Measurements from ENCODE around the gene FOXP1. TPM values are rescaled to one million over a fixed set of nuclear protein-coding genes. Genes with fewer than 3 reads are reported as not detected.

FOXP1 gene
- total RNA-seq, 4 donors from 2014 or later: 49.8 to 157 (median 71.9) TPM

DNA sequence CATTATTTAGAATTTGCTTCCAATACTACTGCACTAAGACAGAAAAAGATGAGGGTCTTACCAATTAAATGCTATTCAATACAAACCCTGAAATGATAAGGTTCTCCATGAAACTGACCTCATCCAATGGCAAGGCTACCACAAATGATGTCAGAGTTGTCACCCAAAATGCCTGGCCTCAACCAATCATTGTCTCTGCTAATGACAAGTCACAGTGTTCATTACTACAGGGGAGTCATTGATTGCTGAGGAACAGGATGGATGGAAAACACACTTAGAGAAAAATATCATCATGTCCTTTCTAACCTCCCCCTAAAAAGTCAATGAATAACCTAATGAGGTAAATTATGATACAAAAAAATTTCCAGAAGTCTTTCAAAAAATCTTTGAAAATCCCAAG is 91.0 kb downstream of the FOXP1 start:
- Histone ChIP-seq H3K27ac (no peak overlapping the region), H3K4me3 (no peak overlapping the region), H3K27me3 (no peaks in the 10 kb centered on the region), H3K9me3 (peaks cover 6% of the 10 kb centered on the region), H3K36me3 (peaks cover 5% of the 10 kb centered on the region), H3K4me1 (peaks cover 21% of the 10 kb centered on the region)
- TF ChIP-seq POLR2A (IDR thresholded peaks at IDR 0.05) (no peak), POLR2AphosphoS5 (IDR thresholded peaks at IDR 0.05) (no peak), EP300 (IDR thresholded peaks at IDR 0.05) (no peak)
- TF ChIP-seq, protein P1, sequence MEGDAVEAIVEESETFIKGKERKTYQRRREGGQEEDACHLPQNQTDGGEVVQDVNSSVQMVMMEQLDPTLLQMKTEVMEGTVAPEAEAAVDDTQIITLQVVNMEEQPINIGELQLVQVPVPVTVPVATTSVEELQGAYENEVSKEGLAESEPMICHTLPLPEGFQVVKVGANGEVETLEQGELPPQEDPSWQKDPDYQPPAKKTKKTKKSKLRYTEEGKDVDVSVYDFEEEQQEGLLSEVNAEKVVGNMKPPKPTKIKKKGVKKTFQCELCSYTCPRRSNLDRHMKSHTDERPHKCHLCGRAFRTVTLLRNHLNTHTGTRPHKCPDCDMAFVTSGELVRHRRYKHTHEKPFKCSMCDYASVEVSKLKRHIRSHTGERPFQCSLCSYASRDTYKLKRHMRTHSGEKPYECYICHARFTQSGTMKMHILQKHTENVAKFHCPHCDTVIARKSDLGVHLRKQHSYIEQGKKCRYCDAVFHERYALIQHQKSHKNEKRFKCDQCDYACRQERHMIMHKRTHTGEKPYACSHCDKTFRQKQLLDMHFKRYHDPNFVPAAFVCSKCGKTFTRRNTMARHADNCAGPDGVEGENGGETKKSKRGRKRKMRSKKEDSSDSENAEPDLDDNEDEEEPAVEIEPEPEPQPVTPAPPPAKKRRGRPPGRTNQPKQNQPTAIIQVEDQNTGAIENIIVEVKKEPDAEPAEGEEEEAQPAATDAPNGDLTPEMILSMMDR (IDR thresholded peaks at IDR 0.05): no peak
- no peak for DNase-seq (ENCODE audit: low spot score in 2 of 2)

DNA sequence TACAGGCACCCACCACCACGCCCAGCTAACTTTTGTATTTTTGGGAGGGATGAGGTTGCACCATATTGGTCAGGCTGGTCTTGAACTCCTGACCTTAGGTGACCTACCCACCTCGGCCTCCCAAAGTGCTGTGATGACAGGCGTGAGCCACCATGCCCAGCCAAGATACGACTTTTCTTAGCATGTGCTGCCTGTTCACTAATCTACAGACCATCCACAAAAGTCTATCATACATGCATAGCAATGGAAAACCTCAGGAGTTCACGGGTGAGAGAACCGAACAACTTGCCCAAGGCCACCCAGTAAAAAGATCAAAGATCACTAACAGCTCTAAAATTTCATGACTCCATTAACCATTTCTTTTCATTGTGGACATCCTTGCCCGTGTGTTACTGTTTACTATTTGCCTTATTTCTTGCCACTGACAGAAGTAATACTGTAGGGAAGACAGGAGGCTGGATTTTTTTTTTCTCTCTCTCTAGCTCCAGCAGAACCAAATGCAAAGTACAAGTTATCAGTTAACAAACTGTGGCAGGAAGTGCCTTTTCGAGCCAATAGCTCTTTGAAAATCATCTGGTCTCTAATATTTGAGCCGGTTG is 92.3 kb downstream of the FOXP1 start:
- Histone ChIP-seq H3K27me3 (no peaks in the 10 kb centered on the region), H3K27ac (no peak overlapping the region), H3K36me3 (peaks cover 5% of the 10 kb centered on the region), H3K4me3 (no peak overlapping the region), H3K9me3 (peaks cover 6% of the 10 kb centered on the region), H3K4me1 (peaks cover 8% of the 10 kb centered on the region)
- TF ChIP-seq EP300 (IDR thresholded peaks at IDR 0.05): no peak
- TF ChIP-seq POLR2A (IDR thresholded peaks at IDR 0.05): no peak
- no peak for TF ChIP-seq POLR2AphosphoS5 (IDR thresholded peaks at IDR 0.05)
- TF ChIP-seq, protein P1 (IDR thresholded peaks at IDR 0.05): no peak
- no peak for DNase-seq (ENCODE audit: low spot score in 2 of 2)
- 95% methylated on average over 9 of the region's 9 CpGs for WGBS

DNA sequence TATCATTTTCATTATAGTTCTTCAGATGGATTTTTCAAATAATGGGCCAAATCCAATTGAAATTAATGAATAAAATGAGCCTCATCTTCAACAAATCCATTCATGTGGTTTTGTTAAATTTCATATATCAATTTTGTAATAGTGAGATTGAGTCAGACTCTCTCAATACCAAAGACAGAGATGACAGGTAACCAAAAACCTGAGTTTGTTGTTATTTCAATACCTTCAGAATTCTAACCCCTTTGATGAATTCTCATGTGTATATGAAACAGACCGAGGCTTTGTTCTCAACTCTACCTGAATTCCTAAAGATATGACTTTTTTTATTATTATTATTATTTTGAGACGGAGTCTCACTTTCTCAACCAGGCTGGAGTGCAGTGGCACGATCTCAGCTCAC is 92.8 kb downstream of the FOXP1 start:
- H3K4me3 ChIP-seq: no peak overlapping the region
- DNase-seq (ENCODE audit: low spot score in 2 of 2): no peak
- WGBS: 93% methylated on average over 3 of the region's 3 CpGs
- H3K9me3 ChIP-seq: peaks cover 6% of the 10 kb centered on the region
- TF ChIP-seq EP300 (IDR thresholded peaks at IDR 0.05): no peak
- no peak for TF ChIP-seq POLR2AphosphoS5 (IDR thresholded peaks at IDR 0.05)
- no peak for TF ChIP-seq POLR2A (IDR thresholded peaks at IDR 0.05)
- TF ChIP-seq, protein P1 (IDR thresholded peaks at IDR 0.05): no peak
- no peak overlapping the region for H3K27ac ChIP-seq
- peaks cover 2% of the 10 kb centered on the region for H3K4me1 ChIP-seq
- H3K27me3 ChIP-seq: no peaks in the 10 kb centered on the region
- H3K36me3 ChIP-seq: peaks cover 5% of the 10 kb centered on the region

- Histone ChIP-seq H3K36me3 (peaks cover 5% of the 10 kb centered on the region), H3K4me3 (no peak overlapping the region), H3K4me1 (no peaks in the 10 kb centered on the region), H3K27me3 (no peaks in the 10 kb centered on the region), H3K9me3 (peaks cover 6% of the 10 kb centered on the region), H3K27ac (no peak overlapping the region)
- DNase-seq (ENCODE audit: low spot score in 2 of 2): no peak
- 85% methylated on average over 9 of the region's 9 CpGs for WGBS
- TF ChIP-seq, protein P1 (IDR thresholded peaks at IDR 0.05): no peak
- TF ChIP-seq EP300 (IDR thresholded peaks at IDR 0.05) (no peak), POLR2A (IDR thresholded peaks at IDR 0.05) (no peak), POLR2AphosphoS5 (IDR thresholded peaks at IDR 0.05) (no peak)
Measured at GRCh38 chr3:71489315-71489761, 94.2 kb downstream of the FOXP1 start.

GRCh38 chr3:71488882-71489281 is 94.6 kb downstream of the FOXP1 start:
- 88% methylated on average over 9 of the region's 9 CpGs for WGBS
- peaks cover 6% of the 10 kb centered on the region for H3K9me3 ChIP-seq
- TF ChIP-seq POLR2A (IDR thresholded peaks at IDR 0.05) (no peak), POLR2AphosphoS5 (IDR thresholded peaks at IDR 0.05) (no peak), EP300 (IDR thresholded peaks at IDR 0.05) (no peak)
- TF ChIP-seq, protein P1 (IDR thresholded peaks at IDR 0.05): no peak

More at GRCh38 chr3:71488882-71489281, 94.6 kb downstream of the FOXP1 start:
- Histone ChIP-seq H3K27ac (no peak overlapping the region), H3K4me1 (no peaks in the 10 kb centered on the region), H3K27me3 (no peaks in the 10 kb centered on the region), H3K36me3 (peaks cover 5% of the 10 kb centered on the region), H3K4me3 (no peak overlapping the region)
- no peak for DNase-seq (ENCODE audit: low spot score in 2 of 2)
